GM10266 (cell line): ENCODE results near the gene PRPF19.

Source experiments
- DNase-seq: peaks from one replicate; pipeline ENCODE4 v3.0.0; 2012; ENCODE audit errors: extremely low spot score
- TF ChIP-seq, protein P1 (sequence below): IDR thresholded peaks from 2 replicates; pipeline ENCODE4 v1.5.1; 2012; ENCODE audit warnings: mild to moderate bottlenecking, low read depth; ENCODE audit not compliant: control insufficient read depth, insufficient read depth; ENCODE audit errors: missing control alignments

The PRPF19 gene

DNA sequence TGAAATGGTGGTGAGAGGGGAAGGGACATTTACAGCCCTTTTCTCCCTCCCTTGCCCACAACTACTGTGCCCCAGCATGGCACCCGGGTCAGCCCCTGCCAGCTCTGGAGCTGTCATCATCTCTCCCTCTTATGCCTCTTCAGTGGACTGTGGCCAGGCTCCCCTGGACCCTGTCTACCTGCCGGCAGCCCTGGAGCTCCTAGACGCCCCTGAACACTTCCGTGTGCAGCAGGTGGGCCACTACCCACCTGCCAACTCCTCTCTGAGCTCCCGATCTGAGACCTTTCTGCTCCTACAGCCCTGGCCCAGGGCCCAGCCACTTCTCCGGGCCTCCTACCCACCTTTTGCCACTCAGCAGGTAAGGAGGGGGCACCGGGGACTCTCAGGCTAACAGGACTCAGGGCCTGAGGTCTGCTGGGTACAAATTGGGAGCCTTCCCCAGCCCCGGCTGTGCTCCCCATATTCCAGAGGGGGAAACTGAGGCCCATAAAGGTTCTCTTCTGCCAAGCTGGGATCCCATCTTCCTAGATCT lies 20.7 kb upstream of the PRPF19 start:
- DNase-seq: no peak

DNA sequence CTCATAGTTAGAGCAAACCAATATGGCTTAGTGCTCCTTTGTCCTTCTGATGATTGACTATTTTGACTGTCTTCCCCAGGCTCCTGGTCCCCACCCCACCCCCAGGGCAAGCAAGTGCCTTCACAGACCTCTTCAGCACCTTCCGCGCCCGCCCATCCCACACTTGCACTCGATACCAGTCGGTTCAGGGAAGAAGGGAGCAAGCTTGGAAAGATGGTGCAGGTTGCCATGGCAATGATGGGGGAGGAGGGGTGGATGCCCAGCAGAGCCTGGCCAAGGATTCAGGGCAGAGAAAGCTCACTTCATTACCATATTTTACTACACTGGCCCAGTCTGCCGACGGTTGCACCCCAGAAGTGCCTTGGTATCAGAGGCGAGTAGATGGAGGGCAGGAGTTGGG lies 20.1 kb upstream of the PRPF19 start:
- TF ChIP-seq, protein P1, sequence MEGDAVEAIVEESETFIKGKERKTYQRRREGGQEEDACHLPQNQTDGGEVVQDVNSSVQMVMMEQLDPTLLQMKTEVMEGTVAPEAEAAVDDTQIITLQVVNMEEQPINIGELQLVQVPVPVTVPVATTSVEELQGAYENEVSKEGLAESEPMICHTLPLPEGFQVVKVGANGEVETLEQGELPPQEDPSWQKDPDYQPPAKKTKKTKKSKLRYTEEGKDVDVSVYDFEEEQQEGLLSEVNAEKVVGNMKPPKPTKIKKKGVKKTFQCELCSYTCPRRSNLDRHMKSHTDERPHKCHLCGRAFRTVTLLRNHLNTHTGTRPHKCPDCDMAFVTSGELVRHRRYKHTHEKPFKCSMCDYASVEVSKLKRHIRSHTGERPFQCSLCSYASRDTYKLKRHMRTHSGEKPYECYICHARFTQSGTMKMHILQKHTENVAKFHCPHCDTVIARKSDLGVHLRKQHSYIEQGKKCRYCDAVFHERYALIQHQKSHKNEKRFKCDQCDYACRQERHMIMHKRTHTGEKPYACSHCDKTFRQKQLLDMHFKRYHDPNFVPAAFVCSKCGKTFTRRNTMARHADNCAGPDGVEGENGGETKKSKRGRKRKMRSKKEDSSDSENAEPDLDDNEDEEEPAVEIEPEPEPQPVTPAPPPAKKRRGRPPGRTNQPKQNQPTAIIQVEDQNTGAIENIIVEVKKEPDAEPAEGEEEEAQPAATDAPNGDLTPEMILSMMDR: no peak
- DNase-seq: no peak

More for the DNA sequence above, 20.7 kb upstream of the PRPF19 start:
- TF ChIP-seq, protein P1: no peak

DNA sequence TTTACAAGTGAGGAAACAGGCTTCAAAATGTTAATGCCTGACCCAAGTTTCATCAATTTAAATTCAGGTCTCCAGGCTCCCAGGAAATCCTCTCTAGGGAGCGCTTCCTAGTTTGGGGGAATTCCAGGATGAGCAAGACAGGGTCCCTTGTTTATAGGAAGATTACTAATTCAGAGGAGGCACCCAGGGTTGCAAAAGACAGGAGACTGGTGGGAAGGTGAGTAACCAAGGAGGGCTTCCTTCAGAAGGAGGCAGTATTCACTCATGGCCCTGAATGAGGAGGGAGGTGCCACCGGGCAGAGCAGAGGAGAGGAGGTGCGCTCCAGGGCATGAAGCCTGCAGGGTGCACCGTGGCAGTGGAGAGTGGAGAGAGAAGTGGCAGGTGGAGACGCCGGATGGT lies 19.5 kb upstream of the PRPF19 start:
- TF ChIP-seq, protein P1: no peak
- no peak for DNase-seq

DNA sequence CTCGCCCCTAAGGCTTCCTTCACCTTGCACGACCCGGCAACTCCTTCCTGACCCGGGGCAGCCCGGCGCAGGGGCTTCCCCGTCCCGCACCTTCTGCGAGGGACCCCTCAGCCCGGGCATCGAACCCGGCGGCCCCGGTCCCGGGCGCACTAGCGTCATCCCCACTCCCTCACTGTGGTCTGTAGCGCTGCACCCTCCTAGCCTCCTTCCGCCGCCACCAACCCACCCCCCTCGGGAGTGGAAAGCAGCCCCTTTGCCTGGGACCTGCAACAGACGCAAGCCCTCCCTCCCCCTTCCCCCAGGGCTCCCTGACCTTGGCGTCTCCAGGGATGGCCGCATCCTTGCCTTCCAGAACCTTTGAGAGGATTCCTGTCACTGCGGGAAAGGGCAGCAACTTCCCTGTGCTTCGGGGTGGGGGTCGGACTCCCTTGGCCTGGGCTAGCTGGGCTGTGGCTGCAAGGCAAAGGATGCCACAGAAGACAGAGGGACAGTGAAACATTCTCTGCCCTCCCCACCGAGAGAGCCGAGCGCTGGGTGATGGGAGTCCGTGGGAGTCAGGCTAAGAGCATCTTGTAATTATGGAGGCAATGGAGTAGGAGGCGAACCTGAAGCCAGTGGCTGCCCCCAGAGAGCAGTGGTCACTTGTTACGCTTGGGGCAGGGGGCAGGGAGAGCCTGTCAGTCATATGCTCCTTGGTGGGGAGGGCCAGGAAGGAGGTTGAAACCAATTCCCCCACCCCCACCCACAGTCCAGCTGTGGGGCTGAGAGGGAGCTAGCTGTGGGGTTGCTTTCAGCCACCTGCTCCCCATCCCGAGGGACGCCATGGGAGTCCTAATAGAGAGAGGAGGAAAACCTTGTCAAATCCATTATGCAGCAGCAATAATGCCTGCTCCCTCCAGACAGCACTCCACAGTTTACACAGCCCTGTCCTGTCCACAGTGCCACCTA lies 18.8 kb upstream of the PRPF19 start:
- TF ChIP-seq, protein P1: no peak
- DNase-seq: peak; percentile 67

DNA sequence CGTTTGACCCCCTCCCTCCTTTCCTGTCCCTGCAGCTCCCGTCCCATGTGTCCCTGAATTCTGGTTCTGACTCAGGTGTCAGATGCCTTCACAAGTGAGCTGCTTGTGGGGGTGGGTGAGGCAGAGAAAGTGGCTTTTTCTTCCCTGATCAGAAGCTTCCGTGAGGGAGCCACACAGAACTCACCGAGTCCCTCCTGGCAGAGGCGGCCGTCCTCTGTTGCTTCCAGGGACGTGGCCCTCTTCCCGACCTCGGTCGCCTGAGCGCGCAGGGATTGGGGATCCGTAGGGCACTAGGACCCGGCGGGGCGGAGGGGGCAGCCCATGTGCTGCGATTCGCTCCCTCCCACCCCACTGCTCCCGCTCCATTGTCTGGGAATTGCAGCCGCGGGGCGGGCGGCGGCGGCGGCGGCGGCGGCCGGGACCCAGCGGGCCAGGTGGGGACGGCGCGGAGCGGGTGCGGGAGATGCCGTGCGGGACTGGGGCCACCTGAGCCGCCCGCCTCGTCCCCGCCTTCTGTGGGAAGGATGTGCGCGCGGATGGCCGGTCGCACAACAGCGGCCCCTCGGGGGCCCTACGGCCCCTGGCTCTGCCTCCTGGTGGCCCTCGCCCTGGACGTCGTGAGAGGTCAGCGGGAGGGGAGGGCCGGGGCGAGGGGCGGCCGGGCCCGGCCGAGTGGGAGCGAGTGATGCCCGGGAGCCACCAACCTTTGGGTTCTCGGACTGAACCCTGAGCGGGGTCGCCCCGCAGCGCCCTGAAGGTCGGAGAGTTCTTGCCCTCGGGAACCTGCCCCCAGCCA lies 17.9 kb upstream of the PRPF19 start, which contains the start of gene TMEM132A:
TMEM132A (plus strand) TSS at position 351 of the 796 bp plus-strand sequence; CDS start at position 525, 174 bp downstream.
- DNase-seq: peak; percentile 83
- TF ChIP-seq, protein P1: no peak

DNA sequence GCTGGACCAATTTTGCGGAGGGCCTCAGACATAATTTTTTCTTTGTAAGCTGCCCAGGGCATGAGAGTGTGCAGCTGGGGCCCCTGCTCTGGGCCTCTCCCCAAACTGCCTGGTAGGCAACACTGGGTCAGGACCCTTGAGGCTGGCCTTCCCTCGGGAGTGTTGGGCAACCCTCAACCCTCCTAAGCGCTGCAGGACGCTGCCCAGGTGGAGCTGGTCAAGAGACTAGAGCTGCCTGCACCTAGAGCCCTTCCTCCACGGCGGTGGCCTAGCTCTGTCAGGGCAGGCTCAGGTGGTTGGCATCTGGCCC lies 17.4 kb upstream of the PRPF19 start:
- no peak for DNase-seq
- TF ChIP-seq, protein P1: no peak

DNA sequence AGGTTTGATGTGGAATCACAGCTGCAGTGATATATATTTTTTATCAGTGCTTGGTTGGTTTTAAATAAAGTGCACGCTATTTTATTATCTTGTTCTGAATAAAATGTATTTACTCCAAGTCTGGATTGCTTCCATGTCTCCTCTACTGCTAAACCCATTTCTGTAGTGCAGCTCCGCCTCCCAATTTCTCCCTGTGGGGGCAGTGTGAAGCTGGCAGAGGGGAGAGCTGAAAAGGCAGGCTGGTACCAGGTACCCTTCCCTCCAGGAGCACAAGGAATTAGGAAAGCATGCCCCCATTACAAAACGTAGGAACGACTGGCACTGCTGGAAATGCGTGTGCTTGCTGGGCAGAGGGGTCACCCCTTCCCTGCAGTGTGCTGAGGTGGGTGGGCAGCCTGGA lies 16.9 kb upstream of the PRPF19 start:
- TF ChIP-seq, protein P1: no peak
- DNase-seq: no peak
